ENCODE measurements around the gene TP63.

DNA sequence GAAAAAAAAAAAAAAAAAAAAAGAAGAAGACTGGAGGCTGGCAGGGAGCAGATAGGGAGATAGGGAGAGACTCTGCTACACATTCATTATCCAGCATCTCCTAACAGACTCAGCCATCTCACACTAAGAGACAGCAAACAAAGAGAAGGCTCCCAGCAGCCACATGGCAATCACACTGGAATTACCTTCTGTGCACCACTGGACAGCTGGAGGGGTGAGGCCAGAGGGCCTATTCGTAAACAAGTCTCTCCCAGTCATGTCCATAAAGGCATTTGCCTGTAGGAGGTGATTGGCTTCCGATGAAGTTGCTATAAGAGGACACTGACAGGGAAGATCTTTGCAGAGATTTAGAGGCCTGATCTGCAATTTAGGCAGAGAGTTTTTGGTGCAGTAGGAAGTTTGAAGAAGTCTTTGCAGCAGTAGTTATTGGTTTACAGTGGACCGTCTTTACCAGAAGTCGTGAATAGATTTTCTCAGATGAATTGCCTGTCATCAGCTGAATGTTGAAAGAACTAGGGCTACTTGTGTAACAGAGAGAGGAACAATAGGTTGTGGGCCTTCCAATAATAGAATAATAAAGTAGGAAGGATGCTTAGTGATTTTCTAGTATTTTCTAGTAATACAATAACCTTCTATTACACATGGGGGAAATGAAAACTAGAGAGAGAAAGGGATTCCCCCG is 89.7 kb downstream of the TP63 start:
- TF ChIP-seq, protein P1, sequence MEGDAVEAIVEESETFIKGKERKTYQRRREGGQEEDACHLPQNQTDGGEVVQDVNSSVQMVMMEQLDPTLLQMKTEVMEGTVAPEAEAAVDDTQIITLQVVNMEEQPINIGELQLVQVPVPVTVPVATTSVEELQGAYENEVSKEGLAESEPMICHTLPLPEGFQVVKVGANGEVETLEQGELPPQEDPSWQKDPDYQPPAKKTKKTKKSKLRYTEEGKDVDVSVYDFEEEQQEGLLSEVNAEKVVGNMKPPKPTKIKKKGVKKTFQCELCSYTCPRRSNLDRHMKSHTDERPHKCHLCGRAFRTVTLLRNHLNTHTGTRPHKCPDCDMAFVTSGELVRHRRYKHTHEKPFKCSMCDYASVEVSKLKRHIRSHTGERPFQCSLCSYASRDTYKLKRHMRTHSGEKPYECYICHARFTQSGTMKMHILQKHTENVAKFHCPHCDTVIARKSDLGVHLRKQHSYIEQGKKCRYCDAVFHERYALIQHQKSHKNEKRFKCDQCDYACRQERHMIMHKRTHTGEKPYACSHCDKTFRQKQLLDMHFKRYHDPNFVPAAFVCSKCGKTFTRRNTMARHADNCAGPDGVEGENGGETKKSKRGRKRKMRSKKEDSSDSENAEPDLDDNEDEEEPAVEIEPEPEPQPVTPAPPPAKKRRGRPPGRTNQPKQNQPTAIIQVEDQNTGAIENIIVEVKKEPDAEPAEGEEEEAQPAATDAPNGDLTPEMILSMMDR (IDR thresholded peaks at IDR 0.05): no peak
- no peak for TF ChIP-seq EP300 (IDR thresholded peaks at IDR 0.05)
- TF ChIP-seq POLR2A (IDR thresholded peaks at IDR 0.05): no peak
